GM12892 (cell line): ENCODE results near the gene SEC14L1.

Experiments
- POLR2A ChIP-seq: IDR thresholded peaks from 2 replicates; pipeline ENCODE4 v1.6.1; 2011; ENCODE audit warnings: low read depth, low read length, control low read depth
- POLR2AphosphoS5 ChIP-seq: IDR thresholded peaks from 2 replicates; pipeline ENCODE4 v1.6.1; 2011; ENCODE audit warnings: low read depth, low read length, control low read depth
- TAF1 ChIP-seq: IDR thresholded peaks from 2 replicates; pipeline ENCODE4 v1.6.1; 2011; ENCODE audit warnings: low read depth, mild to moderate bottlenecking, control low read depth, low read length, borderline replicate concordance

DNA sequence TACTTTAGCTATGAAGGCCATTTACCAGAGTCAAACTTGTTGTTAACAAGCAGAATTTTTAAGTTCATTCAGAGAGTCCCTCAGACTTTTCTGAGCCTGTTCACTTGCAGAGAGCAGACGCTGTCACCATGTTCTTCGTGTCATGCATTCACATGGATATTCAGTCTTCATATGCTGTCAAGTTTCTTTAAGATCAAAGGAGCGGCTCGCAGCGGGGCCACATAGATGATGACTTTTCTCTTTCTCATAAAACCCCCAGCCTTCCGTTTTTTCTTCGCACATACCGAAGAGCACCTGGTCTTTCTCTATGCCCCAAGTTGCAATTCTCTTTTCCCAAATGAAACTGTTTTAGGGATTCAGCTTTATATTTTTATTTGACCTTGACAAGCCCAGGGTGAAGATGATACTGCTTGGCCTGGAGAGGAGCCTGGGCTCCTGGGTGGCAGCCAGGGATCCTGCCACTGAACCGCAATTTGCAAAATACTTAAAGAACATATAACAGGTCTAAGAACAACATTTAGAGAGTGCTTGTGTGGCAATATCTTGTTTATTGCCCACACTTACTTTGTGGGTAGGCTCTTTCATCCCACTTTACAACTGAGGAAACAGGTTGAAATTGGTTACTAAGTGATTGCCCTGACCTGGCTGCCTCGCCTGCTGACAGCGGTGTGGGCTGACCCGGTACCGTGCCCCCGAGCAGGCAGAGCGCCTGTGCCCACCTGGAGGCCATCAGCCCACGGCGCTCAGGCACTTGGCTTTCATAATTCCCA, 22.9 kb downstream of the SEC14L1 start:
- TF ChIP-seq POLR2A (no peak), POLR2AphosphoS5 (no peak), TAF1 (no peak)
